ENCODE measurements around the gene LRRC37A2. TPM values are rescaled to one million over a fixed set of nuclear protein-coding genes. Genes with fewer than 3 reads are reported as not detected.

Gene LRRC37A2
- 3.1 to 4.2 TPM (median 4.1 TPM) in 5 replicates for total RNA-seq (2022; extraction: Qiagen RNA extraction)

DNA sequence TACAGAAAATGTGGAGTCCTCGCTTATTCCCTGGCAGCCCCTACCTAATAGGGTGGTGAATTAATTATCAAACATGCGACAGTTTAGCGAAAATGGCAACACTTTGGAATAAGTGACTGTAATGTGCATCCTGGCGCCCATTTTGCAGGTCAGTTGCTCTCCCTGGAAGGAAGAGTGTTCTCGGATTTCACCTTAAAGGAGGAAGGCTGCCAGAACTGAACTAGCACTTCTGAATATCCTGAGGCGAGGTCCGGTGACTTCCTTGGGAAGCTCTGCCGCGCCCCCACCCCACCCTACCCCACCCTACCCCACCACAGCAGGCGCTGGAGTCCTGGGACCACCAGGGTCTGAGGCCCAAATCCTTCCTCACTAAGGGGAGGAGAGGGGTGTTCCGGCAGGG lies at the start of gene LRRC37A2:
Gene LRRC37A2, plus strand, starts transcription at position 301 of the 400 bp plus-strand sequence. CDS start 245 bp downstream, outside the sequence.

DNA sequence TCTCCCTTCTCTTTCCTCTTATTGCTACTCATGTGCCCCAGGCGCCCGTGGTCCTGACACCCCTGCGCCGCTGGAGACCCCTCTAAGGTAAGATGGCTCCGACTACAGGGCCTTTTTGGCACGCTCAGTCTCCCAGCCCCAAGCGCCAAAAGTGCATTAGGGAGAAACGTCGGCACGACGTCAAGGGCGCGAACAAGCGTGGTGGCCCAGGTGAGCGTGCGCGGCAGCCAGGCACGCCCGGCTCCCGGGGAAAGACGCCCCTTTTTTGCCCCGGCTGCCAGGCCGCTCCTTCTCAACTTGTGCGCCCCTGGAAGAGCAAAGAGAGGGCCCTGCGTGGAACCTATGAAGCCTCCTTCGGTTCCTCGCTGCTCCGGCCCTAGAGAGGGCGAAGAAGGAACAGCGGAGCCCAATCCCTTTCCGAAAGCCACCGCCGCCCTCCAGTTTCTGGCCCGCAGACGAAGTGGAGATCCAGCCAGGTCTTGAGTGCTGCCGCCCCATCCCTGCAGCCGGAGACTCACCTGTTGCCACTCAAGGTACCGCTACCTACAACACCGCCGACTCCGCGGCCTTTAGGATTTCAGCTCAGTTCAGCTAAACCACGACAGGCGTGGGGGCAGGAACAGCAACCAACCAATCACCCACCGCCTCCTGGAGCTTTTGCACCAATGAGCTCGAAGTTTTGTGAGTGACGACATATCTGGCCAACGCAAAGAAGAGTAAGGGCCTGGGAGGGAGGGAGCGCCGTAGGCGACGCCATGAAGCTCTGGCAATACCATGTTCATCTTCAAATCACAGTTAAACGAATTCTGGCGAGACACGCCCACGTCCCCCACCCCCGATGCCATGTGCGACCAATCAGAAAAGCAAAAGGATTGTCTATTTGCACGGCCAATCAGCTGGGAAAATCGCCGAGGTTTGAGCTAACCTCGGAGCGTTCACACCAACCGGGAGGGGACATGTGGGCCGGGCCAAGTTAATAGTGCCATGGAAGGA lies 67.1 kb downstream of the LRRC37A2 start, which contains the start of gene ARL17A:
Gene ARL17A, minus strand, starts transcription at position 609 of the 993 bp plus-strand sequence. CDS start 3,369 bp downstream, outside the sequence.

DNA sequence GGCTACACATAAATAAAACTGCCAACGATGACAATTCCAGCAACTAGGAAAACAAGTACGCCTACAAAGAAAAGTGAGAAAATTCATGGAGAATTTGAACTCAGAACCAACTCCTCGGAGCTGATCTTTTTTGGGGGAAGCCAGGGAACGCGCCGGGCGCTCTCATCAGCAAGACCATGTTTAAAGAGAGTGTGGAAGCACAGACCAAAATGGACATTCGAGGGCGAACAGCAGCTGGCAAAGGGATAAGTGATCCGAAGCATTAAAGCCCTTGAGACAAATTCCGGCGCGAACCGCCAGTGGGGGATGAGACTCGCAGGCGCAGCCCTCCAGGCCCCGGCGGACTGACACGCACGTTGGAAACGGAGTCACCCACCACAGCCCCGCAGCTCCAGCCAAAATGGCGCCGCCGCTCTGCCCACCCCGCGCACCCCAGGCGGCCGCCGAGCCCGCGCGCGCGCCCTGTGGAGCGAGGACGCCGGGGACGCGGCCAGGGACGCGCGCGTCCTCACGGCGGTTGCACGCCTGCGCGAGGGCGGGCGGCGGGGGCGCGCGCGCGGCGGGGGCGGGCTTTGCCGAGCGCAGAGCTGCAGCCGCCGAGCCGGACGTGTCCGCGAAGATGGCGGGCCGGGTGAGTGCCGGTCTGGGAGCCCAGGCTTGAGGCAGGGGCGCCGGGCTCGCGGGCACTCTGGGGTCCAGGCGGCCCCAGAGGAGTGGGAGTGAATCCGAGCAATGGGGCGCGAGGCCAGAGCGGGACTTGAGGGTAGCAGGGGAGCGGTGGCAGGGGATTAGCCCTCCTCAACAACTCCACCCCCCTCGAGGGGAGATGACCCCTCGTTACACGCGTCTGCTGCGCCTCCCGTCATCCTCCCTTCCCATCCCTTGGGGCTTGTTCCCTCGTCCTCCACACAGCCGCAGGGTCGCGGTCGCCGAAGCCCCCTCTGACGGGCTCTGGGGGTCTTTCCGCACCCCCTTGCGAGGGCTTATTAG lies 78.2 kb downstream of the LRRC37A2 start, which contains the start of gene NSF:
Gene NSF, plus strand, starts transcription at position 513 of the 990 bp plus-strand sequence. Its CDS starts 107 bp downstream, at position 620.

Other genes with a start within 250 kb of the LRRC37A2 start
- 0.79 to 1.1 TPM (median 0.91 TPM) in 5 replicates for gene LRRC37A, start 217.3 kb upstream of the LRRC37A2 start, total RNA-seq (2022; extraction: Qiagen RNA extraction)
- gene ARL17B, start 150.7 kb upstream of the LRRC37A2 start, total RNA-seq (2022; extraction: Qiagen RNA extraction), result 4.8 to 7.1 TPM (median 6.2 TPM) in 5 replicates
- gene ARL17A, start 67.2 kb downstream of the LRRC37A2 start, total RNA-seq (2022; extraction: Qiagen RNA extraction), result 2.6 to 4.7 TPM (median 3.9 TPM) in 5 replicates
- gene NSF, start 78.2 kb downstream of the LRRC37A2 start, total RNA-seq (2022; extraction: Qiagen RNA extraction), result 18.4 to 21.1 TPM (median 19.7 TPM) in 5 replicates